ENCODE results near the gene CGB7. TPM values are rescaled to one million over a fixed set of nuclear protein-coding genes. Genes with fewer than 3 reads are reported as not detected.

Gene CGB7
- total and polyA plus RNA-seq, 9 of the 15 experiments (the other 6 are each of a cell fraction or from before 2014, with no cell fraction given) = not detected

DNA sequence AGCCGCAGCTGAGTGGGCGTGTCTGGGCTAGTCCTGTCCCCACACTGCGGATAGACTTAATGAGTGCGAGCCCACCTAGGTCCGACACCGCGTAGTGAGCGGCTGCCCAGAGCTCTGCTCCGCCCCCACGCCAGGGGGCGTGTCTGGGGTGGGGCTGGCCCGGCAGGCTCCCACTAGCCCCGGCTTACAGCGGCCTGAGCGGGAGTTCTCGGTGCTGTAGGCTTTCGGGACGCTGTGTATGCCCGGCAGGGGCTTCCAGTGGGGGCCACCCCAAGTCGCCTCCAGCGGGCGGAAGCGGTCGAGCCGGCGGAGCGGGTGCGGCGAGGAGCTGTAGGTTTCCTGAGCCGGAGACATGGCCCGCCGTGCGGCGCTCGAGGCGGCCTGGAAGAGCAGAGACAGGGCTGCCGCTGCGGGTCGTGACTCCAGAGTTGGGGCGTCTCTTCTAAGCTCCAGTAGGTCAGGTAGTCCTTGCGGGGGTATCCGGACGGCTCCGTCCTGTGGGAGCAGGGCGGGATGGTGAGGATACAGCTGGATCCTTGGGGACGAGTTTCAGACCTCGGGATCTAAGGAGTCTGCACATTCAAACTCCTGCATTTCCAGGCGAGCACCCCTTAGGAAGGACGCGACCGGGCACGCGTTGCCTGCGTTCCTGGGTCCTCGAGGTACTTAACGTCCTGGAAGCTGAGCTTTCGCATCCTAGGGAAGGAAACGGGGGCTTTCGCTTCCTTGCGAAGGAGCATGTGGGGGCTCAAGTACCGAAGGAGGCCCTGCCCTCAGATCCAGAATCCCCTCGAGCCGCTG lies 1.2 kb downstream of the CGB7 start (continued):
- TF ChIP-seq, protein P1, sequence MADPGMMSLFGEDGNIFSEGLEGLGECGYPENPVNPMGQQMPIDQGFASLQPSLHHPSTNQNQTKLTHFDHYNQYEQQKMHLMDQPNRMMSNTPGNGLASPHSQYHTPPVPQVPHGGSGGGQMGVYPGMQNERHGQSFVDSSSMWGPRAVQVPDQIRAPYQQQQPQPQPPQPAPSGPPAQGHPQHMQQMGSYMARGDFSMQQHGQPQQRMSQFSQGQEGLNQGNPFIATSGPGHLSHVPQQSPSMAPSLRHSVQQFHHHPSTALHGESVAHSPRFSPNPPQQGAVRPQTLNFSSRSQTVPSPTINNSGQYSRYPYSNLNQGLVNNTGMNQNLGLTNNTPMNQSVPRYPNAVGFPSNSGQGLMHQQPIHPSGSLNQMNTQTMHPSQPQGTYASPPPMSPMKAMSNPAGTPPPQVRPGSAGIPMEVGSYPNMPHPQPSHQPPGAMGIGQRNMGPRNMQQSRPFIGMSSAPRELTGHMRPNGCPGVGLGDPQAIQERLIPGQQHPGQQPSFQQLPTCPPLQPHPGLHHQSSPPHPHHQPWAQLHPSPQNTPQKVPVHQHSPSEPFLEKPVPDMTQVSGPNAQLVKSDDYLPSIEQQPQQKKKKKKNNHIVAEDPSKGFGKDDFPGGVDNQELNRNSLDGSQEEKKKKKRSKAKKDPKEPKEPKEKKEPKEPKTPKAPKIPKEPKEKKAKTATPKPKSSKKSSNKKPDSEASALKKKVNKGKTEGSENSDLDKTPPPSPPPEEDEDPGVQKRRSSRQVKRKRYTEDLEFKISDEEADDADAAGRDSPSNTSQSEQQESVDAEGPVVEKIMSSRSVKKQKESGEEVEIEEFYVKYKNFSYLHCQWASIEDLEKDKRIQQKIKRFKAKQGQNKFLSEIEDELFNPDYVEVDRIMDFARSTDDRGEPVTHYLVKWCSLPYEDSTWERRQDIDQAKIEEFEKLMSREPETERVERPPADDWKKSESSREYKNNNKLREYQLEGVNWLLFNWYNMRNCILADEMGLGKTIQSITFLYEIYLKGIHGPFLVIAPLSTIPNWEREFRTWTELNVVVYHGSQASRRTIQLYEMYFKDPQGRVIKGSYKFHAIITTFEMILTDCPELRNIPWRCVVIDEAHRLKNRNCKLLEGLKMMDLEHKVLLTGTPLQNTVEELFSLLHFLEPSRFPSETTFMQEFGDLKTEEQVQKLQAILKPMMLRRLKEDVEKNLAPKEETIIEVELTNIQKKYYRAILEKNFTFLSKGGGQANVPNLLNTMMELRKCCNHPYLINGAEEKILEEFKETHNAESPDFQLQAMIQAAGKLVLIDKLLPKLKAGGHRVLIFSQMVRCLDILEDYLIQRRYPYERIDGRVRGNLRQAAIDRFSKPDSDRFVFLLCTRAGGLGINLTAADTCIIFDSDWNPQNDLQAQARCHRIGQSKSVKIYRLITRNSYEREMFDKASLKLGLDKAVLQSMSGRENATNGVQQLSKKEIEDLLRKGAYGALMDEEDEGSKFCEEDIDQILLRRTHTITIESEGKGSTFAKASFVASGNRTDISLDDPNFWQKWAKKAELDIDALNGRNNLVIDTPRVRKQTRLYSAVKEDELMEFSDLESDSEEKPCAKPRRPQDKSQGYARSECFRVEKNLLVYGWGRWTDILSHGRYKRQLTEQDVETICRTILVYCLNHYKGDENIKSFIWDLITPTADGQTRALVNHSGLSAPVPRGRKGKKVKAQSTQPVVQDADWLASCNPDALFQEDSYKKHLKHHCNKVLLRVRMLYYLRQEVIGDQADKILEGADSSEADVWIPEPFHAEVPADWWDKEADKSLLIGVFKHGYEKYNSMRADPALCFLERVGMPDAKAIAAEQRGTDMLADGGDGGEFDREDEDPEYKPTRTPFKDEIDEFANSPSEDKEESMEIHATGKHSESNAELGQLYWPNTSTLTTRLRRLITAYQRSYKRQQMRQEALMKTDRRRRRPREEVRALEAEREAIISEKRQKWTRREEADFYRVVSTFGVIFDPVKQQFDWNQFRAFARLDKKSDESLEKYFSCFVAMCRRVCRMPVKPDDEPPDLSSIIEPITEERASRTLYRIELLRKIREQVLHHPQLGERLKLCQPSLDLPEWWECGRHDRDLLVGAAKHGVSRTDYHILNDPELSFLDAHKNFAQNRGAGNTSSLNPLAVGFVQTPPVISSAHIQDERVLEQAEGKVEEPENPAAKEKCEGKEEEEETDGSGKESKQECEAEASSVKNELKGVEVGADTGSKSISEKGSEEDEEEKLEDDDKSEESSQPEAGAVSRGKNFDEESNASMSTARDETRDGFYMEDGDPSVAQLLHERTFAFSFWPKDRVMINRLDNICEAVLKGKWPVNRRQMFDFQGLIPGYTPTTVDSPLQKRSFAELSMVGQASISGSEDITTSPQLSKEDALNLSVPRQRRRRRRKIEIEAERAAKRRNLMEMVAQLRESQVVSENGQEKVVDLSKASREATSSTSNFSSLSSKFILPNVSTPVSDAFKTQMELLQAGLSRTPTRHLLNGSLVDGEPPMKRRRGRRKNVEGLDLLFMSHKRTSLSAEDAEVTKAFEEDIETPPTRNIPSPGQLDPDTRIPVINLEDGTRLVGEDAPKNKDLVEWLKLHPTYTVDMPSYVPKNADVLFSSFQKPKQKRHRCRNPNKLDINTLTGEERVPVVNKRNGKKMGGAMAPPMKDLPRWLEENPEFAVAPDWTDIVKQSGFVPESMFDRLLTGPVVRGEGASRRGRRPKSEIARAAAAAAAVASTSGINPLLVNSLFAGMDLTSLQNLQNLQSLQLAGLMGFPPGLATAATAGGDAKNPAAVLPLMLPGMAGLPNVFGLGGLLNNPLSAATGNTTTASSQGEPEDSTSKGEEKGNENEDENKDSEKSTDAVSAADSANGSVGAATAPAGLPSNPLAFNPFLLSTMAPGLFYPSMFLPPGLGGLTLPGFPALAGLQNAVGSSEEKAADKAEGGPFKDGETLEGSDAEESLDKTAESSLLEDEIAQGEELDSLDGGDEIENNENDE (IDR thresholded peaks at IDR 0.05; ENCODE audit: low read depth, low read length) = no peak
- TF ChIP-seq ZNF197 (CRISPR knock-in tag; IDR thresholded peaks at IDR 0.05; ENCODE audit: low read depth) = no peak
- TF ChIP-seq POLR2A (conservative IDR thresholded peaks at IDR 0.05) = no peak
- TF ChIP-seq HMG20A (CRISPR knock-in tag; conservative IDR thresholded peaks at IDR 0.05) = no peak
- TF ChIP-seq KHSRP (IDR thresholded peaks at IDR 0.05) = no peak
- TF ChIP-seq HDAC1 (IDR thresholded peaks at IDR 0.05) = peak in 1 of 2 experiments; percentile 45; a peak in 1 of 4 replicates
- TF ChIP-seq, protein P2, sequence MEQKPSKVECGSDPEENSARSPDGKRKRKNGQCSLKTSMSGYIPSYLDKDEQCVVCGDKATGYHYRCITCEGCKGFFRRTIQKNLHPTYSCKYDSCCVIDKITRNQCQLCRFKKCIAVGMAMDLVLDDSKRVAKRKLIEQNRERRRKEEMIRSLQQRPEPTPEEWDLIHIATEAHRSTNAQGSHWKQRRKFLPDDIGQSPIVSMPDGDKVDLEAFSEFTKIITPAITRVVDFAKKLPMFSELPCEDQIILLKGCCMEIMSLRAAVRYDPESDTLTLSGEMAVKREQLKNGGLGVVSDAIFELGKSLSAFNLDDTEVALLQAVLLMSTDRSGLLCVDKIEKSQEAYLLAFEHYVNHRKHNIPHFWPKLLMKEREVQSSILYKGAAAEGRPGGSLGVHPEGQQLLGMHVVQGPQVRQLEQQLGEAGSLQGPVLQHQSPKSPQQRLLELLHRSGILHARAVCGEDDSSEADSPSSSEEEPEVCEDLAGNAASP (IDR thresholded peaks at IDR 0.05) = no peak
- TF ChIP-seq BHLHE40 (IDR thresholded peaks at IDR 0.05; ENCODE audit: low read length) = no peak
- TF ChIP-seq, protein P3, sequence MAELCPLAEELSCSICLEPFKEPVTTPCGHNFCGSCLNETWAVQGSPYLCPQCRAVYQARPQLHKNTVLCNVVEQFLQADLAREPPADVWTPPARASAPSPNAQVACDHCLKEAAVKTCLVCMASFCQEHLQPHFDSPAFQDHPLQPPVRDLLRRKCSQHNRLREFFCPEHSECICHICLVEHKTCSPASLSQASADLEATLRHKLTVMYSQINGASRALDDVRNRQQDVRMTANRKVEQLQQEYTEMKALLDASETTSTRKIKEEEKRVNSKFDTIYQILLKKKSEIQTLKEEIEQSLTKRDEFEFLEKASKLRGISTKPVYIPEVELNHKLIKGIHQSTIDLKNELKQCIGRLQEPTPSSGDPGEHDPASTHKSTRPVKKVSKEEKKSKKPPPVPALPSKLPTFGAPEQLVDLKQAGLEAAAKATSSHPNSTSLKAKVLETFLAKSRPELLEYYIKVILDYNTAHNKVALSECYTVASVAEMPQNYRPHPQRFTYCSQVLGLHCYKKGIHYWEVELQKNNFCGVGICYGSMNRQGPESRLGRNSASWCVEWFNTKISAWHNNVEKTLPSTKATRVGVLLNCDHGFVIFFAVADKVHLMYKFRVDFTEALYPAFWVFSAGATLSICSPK (IDR thresholded peaks at IDR 0.05; ENCODE audit: borderline replicate concordance) = no peak
- no peak for TF ChIP-seq NEUROD1 (IDR thresholded peaks at IDR 0.05; ENCODE audit: borderline replicate concordance, low read depth, low read length, partially characterized antibody)
- no peak for TF ChIP-seq SRF (CRISPR knock-in tag; IDR thresholded peaks at IDR 0.05)
- TF ChIP-seq CBX1 (IDR thresholded peaks at IDR 0.05; ENCODE audit: low read depth) = no peak
- TF ChIP-seq PHF20 (IDR thresholded peaks at IDR 0.05; ENCODE audit: partially characterized antibody) = peak; percentile 55
- no peak for TF ChIP-seq ZFPM2 (CRISPR knock-in tag; IDR thresholded peaks at IDR 0.05)
